DND-41 (cell line): ENCODE data around the gene REEP5.

Experiments
- CTCF ChIP-seq: IDR thresholded peaks from 2 replicates; pipeline ENCODE4 v1.5.1; 2012; ENCODE audit warnings: borderline replicate concordance, low read length, moderate library complexity, mild to moderate bottlenecking; ENCODE audit not compliant: poor library complexity, severe bottlenecking; ENCODE audit errors: extremely low read depth
- EZH2 ChIP-seq: IDR thresholded peaks from 3 replicates; pipeline ENCODE4 v1.6.1; 2012; ENCODE audit warnings: borderline replicate concordance, low read depth, mild to moderate bottlenecking, moderate library complexity, low read length, inconsistent platforms; ENCODE audit not compliant: severe bottlenecking

GRCh38 chr5:112967520-112968083 lies 45.6 kb upstream of the REEP5 start:
- TF ChIP-seq CTCF (no peak), EZH2 (no peak)
